IMR-90 (cell line): ENCODE results near the gene ZC3H4.

Experiments
- BHLHE40 ChIP-seq: fragments of 150-350 bp; IDR thresholded peaks from 2 replicates; pipeline ENCODE4 v1.6.1; 2016; ENCODE audit warnings: mild to moderate bottlenecking, low read depth, low read length
- CTCF ChIP-seq: conservative IDR thresholded peaks from 2 replicates; pipeline ENCODE4 v1.5.1; 2012; ENCODE audit warnings: mild to moderate bottlenecking, low read depth, low read length, improper control_type of control experiment
- ELK1 ChIP-seq: fragments of 150-350 bp; IDR thresholded peaks from 2 replicates; pipeline ENCODE4 v1.6.1; 2016; ENCODE audit warnings: low read depth, mild to moderate bottlenecking, low read length, moderate library complexity, borderline replicate concordance
- POLR2A ChIP-seq: IDR thresholded peaks from 2 replicates; pipeline ENCODE4 v1.6.1; 2012; ENCODE audit warnings: mild to moderate bottlenecking, low read depth, low read length
- RCOR1 ChIP-seq: IDR thresholded peaks from 2 replicates; pipeline ENCODE4 v1.6.1; 2012; ENCODE audit warnings: mild to moderate bottlenecking, low read length, improper control_type of control experiment; ENCODE audit not compliant: insufficient replicate concordance
- USF2 ChIP-seq: fragments of 150-350 bp; IDR thresholded peaks from 2 replicates; pipeline ENCODE4 v1.6.1; 2017; ENCODE audit warnings: mild to moderate bottlenecking, antibody characterized with exemption, low read length, low read depth

- no peak for TF ChIP-seq CTCF
- no peak for TF ChIP-seq RCOR1
- TF ChIP-seq USF2 = no peak
- TF ChIP-seq POLR2A = no peak
- no peak for TF ChIP-seq ELK1
- TF ChIP-seq BHLHE40 = no peak
These were observed 90.8 kb downstream of the ZC3H4 start for GRCh38 chr19:47022541-47023447.
